Heart left ventricle (tissue), 13 donors: ENCODE results near the gene RNF4.

Source experiments
- POLR2A ChIP-seq, 2 donors: fragments of 450-650 bp; IDR thresholded peaks; one replicate each; pipeline ENCODE4 v1.6.1; 2017; ENCODE audit warnings: antibody characterized with exemption in 2 of 2, mild to moderate bottlenecking in 2 of 2, moderate library complexity in 2 of 2
- TF ChIP-seq, protein P1 (sequence below), 12 donors: fragments of 200-600 bp; sonication (generic) in 4 of 12; IDR thresholded peaks; one replicate each; pipeline versions ENCODE4 v1.5.0 to v1.8.0; 2018 to 2022; ENCODE audit warnings: antibody characterized with exemption in 12 of 12, mild to moderate bottlenecking in 5 of 12
- donor health status: ischemic (EF 13 %, LVEDD 7.1; RV severe dilation, severe dysfunction).
- donor health status: DM: no; HTN: yes; CAD: no.
- donor health status: DM: no; HTN: no; CAD: no.
- donor health status: ischemic (EF 25% LVEDD 6.9; RV normal size, moderate dysfunction).
- donor health status: ischemic (EF 25% LVEDD 5.7; RV mildly dilated, moderate dysfunction).
- donor health status: ischemic (EF 35%, LVEDD 5.7; RV mildly dilated, moderate dysfunction).
- donor health status: nonischemic (EF 11% LVEDD 7.7; RV severe dilation, severe dysfunction).
- donor health status: DM: yes; HTN: yes; CAD: no.
- donor health status: PGD.
- donor health status: ischemic (EF 29% LVEDD 5.4; RV normal size, mild dysfunction).
- donor health status: nonischemic (EF 23%, LVEDD 6.1; RV moderate dilation, normal function).

DNA sequence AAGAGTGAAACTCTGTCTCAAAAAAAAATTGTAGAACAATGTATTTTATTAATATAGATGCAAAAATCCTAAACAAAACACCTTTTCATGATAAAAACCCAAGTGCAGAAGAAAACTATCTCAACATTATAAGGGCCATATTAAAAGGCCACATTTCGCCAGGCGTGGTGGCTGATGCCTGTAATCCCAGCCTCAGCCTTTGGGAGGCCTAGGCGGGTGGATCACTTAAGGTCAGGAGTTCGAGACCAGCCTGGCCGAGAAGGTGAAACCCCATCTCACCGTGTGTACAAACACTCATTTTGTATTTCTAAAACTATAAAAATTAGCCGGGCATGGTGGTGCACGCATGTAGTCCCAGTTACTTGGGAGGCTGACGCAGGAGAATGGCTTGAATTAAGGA, 57.7 kb downstream of the RNF4 start:
- TF ChIP-seq, protein P1, sequence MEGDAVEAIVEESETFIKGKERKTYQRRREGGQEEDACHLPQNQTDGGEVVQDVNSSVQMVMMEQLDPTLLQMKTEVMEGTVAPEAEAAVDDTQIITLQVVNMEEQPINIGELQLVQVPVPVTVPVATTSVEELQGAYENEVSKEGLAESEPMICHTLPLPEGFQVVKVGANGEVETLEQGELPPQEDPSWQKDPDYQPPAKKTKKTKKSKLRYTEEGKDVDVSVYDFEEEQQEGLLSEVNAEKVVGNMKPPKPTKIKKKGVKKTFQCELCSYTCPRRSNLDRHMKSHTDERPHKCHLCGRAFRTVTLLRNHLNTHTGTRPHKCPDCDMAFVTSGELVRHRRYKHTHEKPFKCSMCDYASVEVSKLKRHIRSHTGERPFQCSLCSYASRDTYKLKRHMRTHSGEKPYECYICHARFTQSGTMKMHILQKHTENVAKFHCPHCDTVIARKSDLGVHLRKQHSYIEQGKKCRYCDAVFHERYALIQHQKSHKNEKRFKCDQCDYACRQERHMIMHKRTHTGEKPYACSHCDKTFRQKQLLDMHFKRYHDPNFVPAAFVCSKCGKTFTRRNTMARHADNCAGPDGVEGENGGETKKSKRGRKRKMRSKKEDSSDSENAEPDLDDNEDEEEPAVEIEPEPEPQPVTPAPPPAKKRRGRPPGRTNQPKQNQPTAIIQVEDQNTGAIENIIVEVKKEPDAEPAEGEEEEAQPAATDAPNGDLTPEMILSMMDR (IDR thresholded peaks at IDR 0.05), result no peak
- TF ChIP-seq POLR2A (IDR thresholded peaks at IDR 0.05), result no peak
